HCT116 (cell line): ENCODE measurements around the gene RHPN2. TPM values are rescaled to one million over a fixed set of nuclear protein-coding genes. Genes with fewer than 3 reads are reported as not detected.

Experiments
- ATAC-seq: fragments of 200-7000 bp; cut with Tn5 transposase; 2 replicates; pipeline ENCODE4 v1.9.1; 2020; ENCODE audit warnings: mild to moderate bottlenecking, moderate library complexity
- BruUV-seq: library from RNA; stranded (reverse); fragments of 400-500 nt; replicated peaks from 2 replicates; lab custom pipeline; 2021; lab: Mats Ljungman, UMichigan
- CTCF ChIA-PET: fragments of 300-600 bp; sonication (Branson Sonifier 250); formaldehyde crosslinking; loops from one replicate; lab custom pipeline; 2021; ENCODE audit warnings: antibody characterized with exemption; lab: Charles Lee
- POLR2A ChIA-PET: fragments of 300-600, 350-600 bp; sonication (Branson Sonifier 250); formaldehyde crosslinking; loops from one replicate; lab custom pipeline; 2021; ENCODE audit warnings: antibody characterized with exemption; lab: Charles Lee
- RAD21 ChIA-PET, 2 experiments: fragments of 300-600 bp; sonication (Branson Sonifier 250); formaldehyde crosslinking; loops; one replicate each; lab custom pipeline; 2023; ENCODE audit warnings: low total read pairs in 2 of 2; ENCODE audit not compliant: uncharacterized antibody in 2 of 2, unreplicated experiment in 2 of 2, low non-redundant PET in 1 of 2; lab: Charles Lee
- DNase-seq: peaks from one replicate; pipeline ENCODE4 v3.0.0-alpha.2; 2010; ENCODE audit warnings: low read depth, low spot score
- H2AFZ ChIP-seq: fragments of 200-600 bp; shearing (Covaris generic), sonication (generic); 2 replicates; pipeline ENCODE4 v1.6.1; 2017; ENCODE audit warnings: low read depth, mixed run types, mixed read lengths, antibody characterized with exemption, low read length; ENCODE audit not compliant: poor library complexity, severe bottlenecking
- H3K27ac ChIP-seq: 2 replicates; pipeline ENCODE4 v1.5.1; 2012; ENCODE audit warnings: low read depth, low read length
- H3K27me3 ChIP-seq: fragments of 200-600 bp; sonication (generic); 2 replicates; pipeline ENCODE4 v1.6.1; 2016; ENCODE audit warnings: mixed run types, low read length, mixed read lengths; ENCODE audit not compliant: insufficient read depth
- H3K36me3 ChIP-seq, 2 experiments: fragments of 200-500 bp in 1 of 2; fragments of 200-600 bp in 1 of 2; sonication (Bioruptor generic) in 1 of 2; sonication (generic) in 1 of 2; 2 replicates each; pipeline versions ENCODE4 v1.5.1 to v1.6.1; 2014 to 2016; ENCODE audit warnings: low read length in 2 of 2, inconsistent platforms in 1 of 2, mixed read lengths in 1 of 2, mixed run types in 1 of 2; ENCODE audit not compliant: insufficient read depth in 2 of 2, control insufficient read depth in 1 of 2
- H3K4me1 ChIP-seq, 2 experiments: fragments of 200-600 bp in 1 of 2; sonication (generic) in 1 of 2; 2 replicates each; pipeline versions ENCODE4 v1.5.1 to v1.6.1; 2012 to 2017; ENCODE audit warnings: low read length in 2 of 2, inconsistent platforms in 1 of 2, mild to moderate bottlenecking in 1 of 2, mixed read lengths in 1 of 2, mixed run types in 1 of 2, moderate library complexity in 1 of 2; ENCODE audit not compliant: insufficient read depth in 2 of 2, control insufficient read depth in 1 of 2
- H3K4me2 ChIP-seq: fragments of 200-600 bp; sonication (generic); 2 replicates; pipeline ENCODE4 v1.6.1; 2017; ENCODE audit warnings: mixed run types, low read length, mixed read lengths
- H3K4me3 ChIP-seq, 2 experiments: fragments of 200-600 bp in 1 of 2; sonication (generic) in 1 of 2; replicated peaks in 1 of 2; 2 replicates each; pipeline ENCODE4 v1.5.1; 2011 to 2016; ENCODE audit warnings: low read length in 2 of 2, control low read depth in 1 of 2, low read depth in 1 of 2, mild to moderate bottlenecking in 1 of 2, mixed read lengths in 1 of 2, mixed run types in 1 of 2
- H3K79me2 ChIP-seq: fragments of 200-600 bp; sonication (generic); 2 replicates; pipeline ENCODE4 v1.6.1; 2017; ENCODE audit warnings: mild to moderate bottlenecking, mixed run types, low read length, moderate library complexity, mixed read lengths; ENCODE audit not compliant: insufficient read depth
- H3K9ac ChIP-seq: fragments of 200-600 bp; sonication (generic); 2 replicates; pipeline ENCODE4 v1.6.1; 2016; ENCODE audit warnings: low read length, mixed read lengths
- H3K9me2 ChIP-seq: fragments of 200-600 bp; sonication (generic), shearing (Covaris generic); 2 replicates; pipeline ENCODE4 v1.6.1; 2017; ENCODE audit warnings: mixed run types, mild to moderate bottlenecking, moderate library complexity; ENCODE audit not compliant: insufficient read depth
- H3K9me3 ChIP-seq, 2 experiments: fragments of 200-500 bp in 1 of 2; fragments of 200-600 bp in 1 of 2; sonication (Bioruptor generic) in 1 of 2; sonication (generic) in 1 of 2; 2 replicates each; pipeline ENCODE4 v1.6.1; 2014 to 2017; ENCODE audit warnings: low read length in 2 of 2, mixed read lengths in 2 of 2, inconsistent platforms in 1 of 2, low read depth in 1 of 2, mild to moderate bottlenecking in 1 of 2, mixed run types in 1 of 2, moderate library complexity in 1 of 2; ENCODE audit not compliant: control insufficient read depth in 1 of 2, insufficient read depth in 1 of 2
- H4K20me1 ChIP-seq: fragments of 200-600 bp; sonication (generic), shearing (Covaris generic); 2 replicates; pipeline ENCODE4 v1.6.1; 2017; ENCODE audit warnings: mixed run types, mild to moderate bottlenecking, moderate library complexity; ENCODE audit not compliant: insufficient read depth
- EGR1 ChIP-seq: IDR thresholded peaks from 2 replicates; pipeline ENCODE4 v1.6.1; 2012; ENCODE audit warnings: low read depth
- EZH2 ChIP-seq: fragments of 200-600 bp; sonication (generic); IDR thresholded peaks from 2 replicates; pipeline ENCODE4 v1.6.1; 2017; ENCODE audit warnings: antibody characterized with exemption, mixed run types
- JUND ChIP-seq: IDR thresholded peaks from 2 replicates; pipeline ENCODE4 v1.6.1; 2012
- ZFX ChIP-seq: fragments of 450-650 bp; IDR thresholded peaks from 2 replicates; pipeline ENCODE4 v1.6.1; 2017
- intact Hi-C: fragments of 100-400 bp; cut with micrococcal nuclease; formaldehyde crosslinking; loops from 2 replicates; pipeline ENCODE4 v1.10.0; 2022
- total RNA-seq: library from RNA; stranded (reverse); gene quantifications from one replicate; pipeline ENCODE4 v1.2.1, GENCODE V29; 2021; ENCODE audit not compliant: unreplicated experiment
- TF ChIP-seq, protein P1 (sequence below): IDR thresholded peaks from 2 replicates; pipeline ENCODE4 v1.6.1; 2012; ENCODE audit warnings: low read depth
- TF ChIP-seq, protein P2 (sequence below), 3 experiments: fragments of 200-600 bp in 1 of 3; sonication (generic) in 1 of 3; IDR thresholded peaks in 2 of 3; conservative IDR thresholded peaks in 1 of 3; 2 replicates each; pipeline ENCODE4 v1.5.1; 2012 to 2017; ENCODE audit warnings: low read depth in 2 of 3, low read length in 2 of 3, antibody characterized with exemption in 1 of 3, borderline replicate concordance in 1 of 3, control low read depth in 1 of 3, mild to moderate bottlenecking in 1 of 3, mixed read lengths in 1 of 3, mixed run types in 1 of 3, moderate library complexity in 1 of 3; ENCODE audit not compliant: insufficient read depth in 1 of 3

RHPN2 gene
- total RNA-seq, 1 experiment from 2014 or later = 33.3 TPM

DNA sequence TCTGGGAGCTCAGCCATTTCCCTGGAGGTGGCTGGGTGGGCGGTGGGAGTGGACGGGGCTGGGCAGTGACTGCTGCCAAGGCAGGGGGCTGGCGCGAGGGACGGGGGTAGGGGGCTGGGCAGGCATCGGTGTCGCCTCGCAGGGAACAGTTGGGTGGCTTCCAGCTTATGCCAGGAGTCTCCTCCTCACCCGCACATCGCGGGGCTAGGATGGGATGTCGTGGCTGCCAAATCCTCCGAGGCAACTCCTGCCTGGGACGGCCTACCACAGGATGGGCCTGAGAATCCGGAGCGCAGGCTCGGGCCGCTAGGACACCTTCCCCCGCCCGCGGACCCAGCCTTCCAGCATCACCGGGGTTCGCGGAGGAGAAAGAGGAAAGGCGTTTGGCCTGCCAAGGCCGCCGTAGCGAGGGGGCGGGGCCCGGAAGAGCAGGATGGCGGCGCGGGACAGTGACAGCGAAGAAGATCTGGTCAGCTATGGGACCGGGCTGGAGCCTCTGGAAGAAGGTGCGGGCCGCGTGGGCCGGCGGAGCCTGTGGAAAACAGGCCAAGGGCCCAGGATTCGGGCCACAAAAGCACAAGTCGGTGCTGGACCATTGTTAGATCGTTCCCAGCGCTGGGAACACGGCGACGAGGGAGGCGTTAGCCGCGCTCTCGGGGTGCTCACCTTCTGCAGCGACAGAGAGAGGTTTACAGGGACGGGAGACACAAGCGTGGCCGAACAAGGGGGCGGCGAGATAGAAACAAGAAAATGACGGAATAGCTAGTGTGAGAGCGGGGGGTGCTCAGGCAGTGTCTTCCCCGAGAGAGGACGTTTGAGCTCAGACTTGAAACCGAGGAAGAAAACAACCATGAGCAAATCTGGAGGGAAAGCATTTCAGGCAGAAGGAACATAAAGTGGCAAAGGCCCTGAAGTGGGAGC lies 16.3 kb upstream of the RHPN2 start, which contains the start of gene GPATCH1 (continued):
- TF ChIP-seq, protein P1, sequence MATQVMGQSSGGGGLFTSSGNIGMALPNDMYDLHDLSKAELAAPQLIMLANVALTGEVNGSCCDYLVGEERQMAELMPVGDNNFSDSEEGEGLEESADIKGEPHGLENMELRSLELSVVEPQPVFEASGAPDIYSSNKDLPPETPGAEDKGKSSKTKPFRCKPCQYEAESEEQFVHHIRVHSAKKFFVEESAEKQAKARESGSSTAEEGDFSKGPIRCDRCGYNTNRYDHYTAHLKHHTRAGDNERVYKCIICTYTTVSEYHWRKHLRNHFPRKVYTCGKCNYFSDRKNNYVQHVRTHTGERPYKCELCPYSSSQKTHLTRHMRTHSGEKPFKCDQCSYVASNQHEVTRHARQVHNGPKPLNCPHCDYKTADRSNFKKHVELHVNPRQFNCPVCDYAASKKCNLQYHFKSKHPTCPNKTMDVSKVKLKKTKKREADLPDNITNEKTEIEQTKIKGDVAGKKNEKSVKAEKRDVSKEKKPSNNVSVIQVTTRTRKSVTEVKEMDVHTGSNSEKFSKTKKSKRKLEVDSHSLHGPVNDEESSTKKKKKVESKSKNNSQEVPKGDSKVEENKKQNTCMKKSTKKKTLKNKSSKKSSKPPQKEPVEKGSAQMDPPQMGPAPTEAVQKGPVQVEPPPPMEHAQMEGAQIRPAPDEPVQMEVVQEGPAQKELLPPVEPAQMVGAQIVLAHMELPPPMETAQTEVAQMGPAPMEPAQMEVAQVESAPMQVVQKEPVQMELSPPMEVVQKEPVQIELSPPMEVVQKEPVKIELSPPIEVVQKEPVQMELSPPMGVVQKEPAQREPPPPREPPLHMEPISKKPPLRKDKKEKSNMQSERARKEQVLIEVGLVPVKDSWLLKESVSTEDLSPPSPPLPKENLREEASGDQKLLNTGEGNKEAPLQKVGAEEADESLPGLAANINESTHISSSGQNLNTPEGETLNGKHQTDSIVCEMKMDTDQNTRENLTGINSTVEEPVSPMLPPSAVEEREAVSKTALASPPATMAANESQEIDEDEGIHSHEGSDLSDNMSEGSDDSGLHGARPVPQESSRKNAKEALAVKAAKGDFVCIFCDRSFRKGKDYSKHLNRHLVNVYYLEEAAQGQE = no peak
- TF ChIP-seq JUND (no peak), EGR1 (no peak)
- TF ChIP-seq, all 23 proteins: peak for 8

DNA sequence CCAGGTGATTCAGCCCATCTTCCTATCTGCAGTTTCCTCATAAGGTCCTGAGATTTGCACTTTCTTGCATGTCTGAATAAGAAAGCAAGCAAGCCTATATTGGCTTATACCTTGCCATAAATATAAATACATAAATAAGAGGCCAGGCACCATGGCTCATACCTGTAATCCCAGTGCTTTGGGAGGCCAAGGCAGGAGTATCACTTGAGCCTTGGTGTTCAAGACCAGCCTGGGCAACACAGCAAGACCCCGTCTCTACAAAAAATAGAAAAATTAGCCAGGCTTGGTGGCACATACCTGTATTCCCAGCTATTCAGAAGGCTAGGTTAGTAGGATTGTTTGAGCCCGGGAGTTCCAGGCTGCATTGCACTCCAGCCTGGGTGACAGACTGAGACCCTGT lies 10.8 kb upstream of the RHPN2 start:
- Histone ChIP-seq H3K79me2 (no peaks in the 10 kb centered on the region), H3K4me3 (no peak overlapping the region), H4K20me1 (no peaks in the 10 kb centered on the region), H3K27ac (no peak overlapping the region), H3K9me2 (no peaks in the 10 kb centered on the region), H3K4me2 (no peak overlapping the region), H3K36me3 (no peaks in the 10 kb centered on the region), H3K4me1 (peaks cover 28 to 43% of the 10 kb centered on the region in 2 experiments), H3K9ac (no peak overlapping the region), H3K9me3 (no peaks in the 10 kb centered on the region), H2AFZ (no peak overlapping the region), H3K27me3 (no peaks in the 10 kb centered on the region)
- no peak for TF ChIP-seq EZH2
- TF ChIP-seq, protein P2, sequence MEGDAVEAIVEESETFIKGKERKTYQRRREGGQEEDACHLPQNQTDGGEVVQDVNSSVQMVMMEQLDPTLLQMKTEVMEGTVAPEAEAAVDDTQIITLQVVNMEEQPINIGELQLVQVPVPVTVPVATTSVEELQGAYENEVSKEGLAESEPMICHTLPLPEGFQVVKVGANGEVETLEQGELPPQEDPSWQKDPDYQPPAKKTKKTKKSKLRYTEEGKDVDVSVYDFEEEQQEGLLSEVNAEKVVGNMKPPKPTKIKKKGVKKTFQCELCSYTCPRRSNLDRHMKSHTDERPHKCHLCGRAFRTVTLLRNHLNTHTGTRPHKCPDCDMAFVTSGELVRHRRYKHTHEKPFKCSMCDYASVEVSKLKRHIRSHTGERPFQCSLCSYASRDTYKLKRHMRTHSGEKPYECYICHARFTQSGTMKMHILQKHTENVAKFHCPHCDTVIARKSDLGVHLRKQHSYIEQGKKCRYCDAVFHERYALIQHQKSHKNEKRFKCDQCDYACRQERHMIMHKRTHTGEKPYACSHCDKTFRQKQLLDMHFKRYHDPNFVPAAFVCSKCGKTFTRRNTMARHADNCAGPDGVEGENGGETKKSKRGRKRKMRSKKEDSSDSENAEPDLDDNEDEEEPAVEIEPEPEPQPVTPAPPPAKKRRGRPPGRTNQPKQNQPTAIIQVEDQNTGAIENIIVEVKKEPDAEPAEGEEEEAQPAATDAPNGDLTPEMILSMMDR (IDR thresholded peaks at IDR 0.05 in 2 of 3, conservative IDR thresholded peaks at IDR 0.05 in 1 of 3; ENCODE audit: borderline replicate concordance in 1 of 3, insufficient read depth in 1 of 3, low read depth in 2 of 3, low read length in 2 of 3) = no peak
- no peak for TF ChIP-seq ZFX
- POLR2A ChIA-PET = no interaction called here
- intact Hi-C loops = no loop called here
- CTCF ChIA-PET = no interaction called here
- RAD21 ChIA-PET = no interaction called here
- ATAC-seq (no peak), DNase-seq (no peak)
- BruUV-seq = no TSS peak
